Retinal pigment epithelial cell (primary cell): ENCODE results near the gene DAPK1.

Source experiments
- DNase-seq: peaks from one replicate; pipeline ENCODE4 v3.0.0-alpha.2; 2010; ENCODE audit warnings: low read depth
- H3K4me3 ChIP-seq: 2 replicates; pipeline ENCODE4 v1.5.1; 2011; ENCODE audit warnings: mild to moderate bottlenecking, low read length, control low read depth, moderate library complexity
- CTCF ChIP-seq: conservative IDR thresholded peaks from 2 replicates; pipeline ENCODE4 v1.5.1; 2011; ENCODE audit warnings: low read depth, low read length, control low read depth, inconsistent platforms

DAPK1 gene

GRCh38 chr9:87540444-87541105 lies 42.9 kb downstream of the DAPK1 start:
- no peak overlapping the region for H3K4me3 ChIP-seq
- DNase-seq = no peak
- TF ChIP-seq CTCF = no peak

- no peak overlapping the region for H3K4me3 ChIP-seq
- DNase-seq = no peak
- no peak for TF ChIP-seq CTCF
These were observed 44.0 kb downstream of the DAPK1 start for GRCh38 chr9:87541663-87542062.

GRCh38 chr9:87542141-87542540 lies 44.5 kb downstream of the DAPK1 start:
- DNase-seq = no peak
- TF ChIP-seq CTCF = no peak
- H3K4me3 ChIP-seq = no peak overlapping the region

- H3K4me3 ChIP-seq = no peak overlapping the region
- DNase-seq = no peak
- TF ChIP-seq CTCF = no peak
These were observed 45.6 kb downstream of the DAPK1 start for GRCh38 chr9:87543251-87543650.

GRCh38 chr9:87545858-87546257 lies 48.2 kb downstream of the DAPK1 start:
- no peak overlapping the region for H3K4me3 ChIP-seq
- TF ChIP-seq CTCF = no peak
- no peak for DNase-seq

- H3K4me3 ChIP-seq = no peak overlapping the region
- DNase-seq = no peak
- TF ChIP-seq CTCF = no peak
These were observed 49.0 kb downstream of the DAPK1 start for GRCh38 chr9:87546704-87547103.

GRCh38 chr9:87547671-87548081 lies 50.0 kb downstream of the DAPK1 start:
- no peak overlapping the region for H3K4me3 ChIP-seq
- DNase-seq = no peak
- no peak for TF ChIP-seq CTCF
